ENCODE data around the gene RAB5B. TPM values are rescaled to one million over a fixed set of nuclear protein-coding genes. Genes with fewer than 3 reads are reported as not detected.

The RAB5B gene
- total RNA-seq, 1 donor: 82.9 TPM

DNA sequence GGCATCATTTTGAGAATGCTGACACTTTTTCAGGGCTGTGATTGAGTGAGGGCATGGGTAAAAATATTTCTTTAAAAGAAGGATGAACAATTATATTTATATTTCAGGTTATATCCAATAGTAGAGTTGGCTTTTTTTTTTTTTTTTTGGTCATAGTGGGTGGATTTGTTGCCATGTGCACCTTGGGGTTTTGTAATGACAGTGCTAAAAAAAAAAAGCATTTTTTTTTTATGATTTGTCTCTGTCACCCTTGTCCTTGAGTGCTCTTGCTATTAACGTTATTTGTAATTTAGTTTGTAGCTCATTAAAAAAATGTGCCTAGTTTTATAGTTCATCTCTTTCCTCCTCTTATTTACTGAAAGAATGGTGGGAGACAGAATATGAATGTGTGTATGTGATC lies 1.4 kb upstream of the RAB5B start:
- Histone ChIP-seq H3K4me3 (ENCODE audit: insufficient read depth, low read length) (peak overlapping the region; percentile 84), H3K4me1 (ENCODE audit: insufficient read depth, low read length) (peaks cover 33% of the 10 kb centered on the region), H3K36me3 (ENCODE audit: insufficient read depth, low read length) (peaks cover 8% of the 10 kb centered on the region), H3K27me3 (ENCODE audit: insufficient read depth, low read length) (no peaks in the 10 kb centered on the region), H3K4me2 (ENCODE audit: insufficient read depth, low read length) (peak overlapping the region; percentile 99), H4K20me1 (ENCODE audit: insufficient read depth, low read length) (peaks cover 11% of the 10 kb centered on the region), H3K9me3 (ENCODE audit: low read depth, low read length) (no peaks in the 10 kb centered on the region), H3K79me2 (ENCODE audit: insufficient read depth, low read length) (peaks cover 50% of the 10 kb centered on the region), H3K27ac (ENCODE audit: low read depth, low read length) (peak overlapping the region; percentile 99), H2AFZ (ENCODE audit: low read length) (peak overlapping the region; percentile 84)
- no peak for DNase-seq (ENCODE audit: insufficient read length, low spot score, missing footprints)
- TF ChIP-seq, protein P1, sequence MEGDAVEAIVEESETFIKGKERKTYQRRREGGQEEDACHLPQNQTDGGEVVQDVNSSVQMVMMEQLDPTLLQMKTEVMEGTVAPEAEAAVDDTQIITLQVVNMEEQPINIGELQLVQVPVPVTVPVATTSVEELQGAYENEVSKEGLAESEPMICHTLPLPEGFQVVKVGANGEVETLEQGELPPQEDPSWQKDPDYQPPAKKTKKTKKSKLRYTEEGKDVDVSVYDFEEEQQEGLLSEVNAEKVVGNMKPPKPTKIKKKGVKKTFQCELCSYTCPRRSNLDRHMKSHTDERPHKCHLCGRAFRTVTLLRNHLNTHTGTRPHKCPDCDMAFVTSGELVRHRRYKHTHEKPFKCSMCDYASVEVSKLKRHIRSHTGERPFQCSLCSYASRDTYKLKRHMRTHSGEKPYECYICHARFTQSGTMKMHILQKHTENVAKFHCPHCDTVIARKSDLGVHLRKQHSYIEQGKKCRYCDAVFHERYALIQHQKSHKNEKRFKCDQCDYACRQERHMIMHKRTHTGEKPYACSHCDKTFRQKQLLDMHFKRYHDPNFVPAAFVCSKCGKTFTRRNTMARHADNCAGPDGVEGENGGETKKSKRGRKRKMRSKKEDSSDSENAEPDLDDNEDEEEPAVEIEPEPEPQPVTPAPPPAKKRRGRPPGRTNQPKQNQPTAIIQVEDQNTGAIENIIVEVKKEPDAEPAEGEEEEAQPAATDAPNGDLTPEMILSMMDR (IDR thresholded peaks at IDR 0.05; ENCODE audit: extremely low read depth, low read depth, low read length): no peak

DNA sequence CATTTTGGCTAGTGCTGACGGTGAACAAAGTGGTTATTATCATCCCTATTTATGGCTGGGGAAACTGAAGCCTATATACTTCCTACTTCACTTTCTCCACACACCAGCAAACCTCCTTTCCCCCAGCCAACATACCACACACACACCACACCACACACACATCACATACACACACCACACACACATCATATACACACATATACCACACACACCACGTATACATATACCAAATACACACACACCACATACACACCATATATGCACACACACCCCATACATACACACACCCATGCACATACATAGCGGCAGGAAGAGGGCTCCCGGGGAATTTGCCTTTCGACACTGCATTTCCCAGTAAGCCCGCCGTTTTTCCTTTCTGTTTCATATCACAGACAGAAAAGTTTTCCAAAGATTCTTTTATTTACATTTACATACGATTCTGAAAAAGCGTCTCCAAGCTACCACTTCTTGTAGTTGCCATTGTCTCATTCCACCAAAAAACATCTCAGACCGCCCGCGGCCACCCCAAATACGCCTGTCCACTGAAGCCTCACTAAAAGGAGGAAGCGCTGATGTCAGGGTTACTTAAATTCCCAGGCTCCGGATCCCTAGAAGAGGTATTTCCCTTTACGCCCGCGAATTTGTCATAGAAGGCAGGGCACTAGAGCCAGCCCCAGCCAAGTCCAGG lies 823 bp upstream of the RAB5B start:
- Histone ChIP-seq H3K27ac (ENCODE audit: low read depth, low read length) (peak overlapping the region; percentile 99), H3K36me3 (ENCODE audit: insufficient read depth, low read length) (peaks cover 8% of the 10 kb centered on the region), H3K4me3 (ENCODE audit: insufficient read depth, low read length) (peak overlapping the region; percentile 84), H4K20me1 (ENCODE audit: insufficient read depth, low read length) (peaks cover 11% of the 10 kb centered on the region), H3K4me1 (ENCODE audit: insufficient read depth, low read length) (peaks cover 27% of the 10 kb centered on the region), H3K79me2 (ENCODE audit: insufficient read depth, low read length) (peaks cover 50% of the 10 kb centered on the region), H3K9me3 (ENCODE audit: low read depth, low read length) (no peaks in the 10 kb centered on the region), H3K4me2 (ENCODE audit: insufficient read depth, low read length) (peak overlapping the region; percentile 99), H3K27me3 (ENCODE audit: insufficient read depth, low read length) (no peaks in the 10 kb centered on the region), H2AFZ (ENCODE audit: low read length) (peak overlapping the region; percentile 84)
- DNase-seq (ENCODE audit: insufficient read length, low spot score, missing footprints): peak; percentile 58
- TF ChIP-seq, protein P1 (IDR thresholded peaks at IDR 0.05; ENCODE audit: extremely low read depth, low read depth, low read length): no peak

DNA sequence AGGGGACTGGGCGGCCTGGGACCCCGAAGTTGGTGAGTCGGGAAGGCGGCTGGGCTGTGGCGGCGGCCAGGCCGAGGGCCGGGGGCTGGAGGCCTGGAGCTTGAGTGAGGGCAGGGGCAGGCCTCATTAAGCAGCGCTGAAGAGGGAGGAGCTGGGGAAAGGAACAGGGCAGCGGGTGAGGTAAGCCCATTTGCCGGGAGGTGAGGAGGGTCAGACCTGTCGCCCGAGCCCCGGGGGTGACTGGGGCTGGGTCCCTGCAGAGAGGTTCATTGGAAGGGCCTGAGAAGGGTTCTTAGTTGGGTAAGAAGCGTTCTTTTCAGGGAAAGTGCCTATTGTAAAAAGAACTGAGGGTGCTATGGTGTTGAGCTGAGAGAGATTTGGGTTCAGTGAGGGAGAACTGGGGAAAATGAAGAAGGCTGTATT lies 441 bp downstream of the RAB5B start:
- Histone ChIP-seq H3K4me2 (ENCODE audit: insufficient read depth, low read length) (peak overlapping the region; percentile 86), H4K20me1 (ENCODE audit: insufficient read depth, low read length) (peaks cover 15% of the 10 kb centered on the region), H3K4me3 (ENCODE audit: insufficient read depth, low read length) (peak overlapping the region; percentile 97), H3K4me1 (ENCODE audit: insufficient read depth, low read length) (peaks cover 27% of the 10 kb centered on the region), H3K27me3 (ENCODE audit: insufficient read depth, low read length) (no peaks in the 10 kb centered on the region), H3K79me2 (ENCODE audit: insufficient read depth, low read length) (peaks cover 56% of the 10 kb centered on the region), H3K27ac (ENCODE audit: low read depth, low read length) (peak overlapping the region; percentile 88), H3K36me3 (ENCODE audit: insufficient read depth, low read length) (peaks cover 8% of the 10 kb centered on the region), H2AFZ (ENCODE audit: low read length) (peak overlapping the region; percentile 89), H3K9me3 (ENCODE audit: low read depth, low read length) (no peaks in the 10 kb centered on the region)
- peak; percentile 83 for DNase-seq (ENCODE audit: insufficient read length, low spot score, missing footprints)
- TF ChIP-seq, protein P1 (IDR thresholded peaks at IDR 0.05; ENCODE audit: extremely low read depth, low read depth, low read length): no peak

DNA sequence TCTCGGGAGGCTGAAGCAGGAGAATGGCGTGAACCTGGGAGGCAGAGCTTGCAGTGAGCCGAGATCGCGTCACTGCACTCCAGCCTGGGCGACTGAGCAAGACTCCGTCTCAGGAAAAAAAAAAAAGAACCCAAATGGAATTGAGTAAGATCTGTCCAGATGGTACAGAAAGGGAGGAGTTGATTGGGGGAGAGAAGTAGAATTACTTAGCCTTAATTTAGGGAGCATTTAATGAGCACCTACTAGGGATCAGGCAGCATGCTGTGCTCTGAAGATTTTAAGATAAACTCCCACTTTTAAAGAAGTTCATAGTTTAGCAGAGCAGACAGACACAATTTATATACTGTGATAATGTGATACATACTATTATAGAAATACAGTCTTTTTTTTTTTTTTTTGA lies 4.5 kb downstream of the RAB5B start:
- H4K20me1 ChIP-seq (ENCODE audit: insufficient read depth, low read length): peaks cover 35% of the 10 kb centered on the region
- H3K27ac ChIP-seq (ENCODE audit: low read depth, low read length): no peak overlapping the region
- no peak overlapping the region for H3K4me2 ChIP-seq (ENCODE audit: insufficient read depth, low read length)
- peaks cover 16% of the 10 kb centered on the region for H3K4me1 ChIP-seq (ENCODE audit: insufficient read depth, low read length)
- TF ChIP-seq, protein P1 (IDR thresholded peaks at IDR 0.05; ENCODE audit: extremely low read depth, low read depth, low read length): no peak
- H3K36me3 ChIP-seq (ENCODE audit: insufficient read depth, low read length): peaks cover 31% of the 10 kb centered on the region
- no peak overlapping the region for H2AFZ ChIP-seq (ENCODE audit: low read length)
- H3K9me3 ChIP-seq (ENCODE audit: low read depth, low read length): no peaks in the 10 kb centered on the region
- DNase-seq (ENCODE audit: insufficient read length, low spot score, missing footprints): no peak
- H3K27me3 ChIP-seq (ENCODE audit: insufficient read depth, low read length): no peaks in the 10 kb centered on the region
- H3K4me3 ChIP-seq (ENCODE audit: insufficient read depth, low read length): no peak overlapping the region
- H3K79me2 ChIP-seq (ENCODE audit: insufficient read depth, low read length): peaks cover 80% of the 10 kb centered on the region

All from osteoblast (primary cell).